MM.1S (cell line): ENCODE results near the gene PPP1R3A.

Experiments used
- DNase-seq: peaks from one replicate; pipeline ENCODE4 v3.0.0-alpha.2; 2015
- H2AFZ ChIP-seq: fragments of 300-600 bp; sonication (generic); 2 replicates; pipeline ENCODE4 v1.6.0; 2016; ENCODE audit warnings: antibody characterized with exemption, low read length
- H3F3A ChIP-seq: fragments of 300-600 bp; sonication (generic); 2 replicates; pipeline ENCODE4 v1.6.1; 2016; ENCODE audit warnings: mild to moderate bottlenecking, antibody characterized with exemption, low read length, moderate library complexity, mixed read lengths; ENCODE audit not compliant: insufficient read depth
- H3K27ac ChIP-seq: fragments of 300-600 bp; sonication (generic); 2 replicates; pipeline ENCODE4 v1.5.1; 2016; ENCODE audit warnings: mild to moderate bottlenecking, low read length
- H3K27me3 ChIP-seq: fragments of 300-600 bp; sonication (generic); replicated peaks from 2 replicates; pipeline ENCODE4 v1.6.0; 2016; ENCODE audit warnings: low read length; ENCODE audit not compliant: insufficient read depth
- H3K36me3 ChIP-seq: fragments of 300-600 bp; sonication (generic); replicated peaks from 2 replicates; pipeline ENCODE4 v1.6.1; 2016; ENCODE audit warnings: mild to moderate bottlenecking, low read length, mixed read lengths; ENCODE audit not compliant: insufficient read depth
- H3K4me1 ChIP-seq: fragments of 300-600 bp; sonication (generic); 2 replicates; pipeline ENCODE4 v1.6.1; 2016; ENCODE audit warnings: low read length, mixed read lengths
- H3K4me2 ChIP-seq: fragments of 300-600 bp; sonication (generic); 2 replicates; pipeline ENCODE4 v1.6.0; 2016; ENCODE audit warnings: low read depth, low read length
- H3K4me3 ChIP-seq: fragments of 300-600 bp; sonication (generic); 2 replicates; pipeline ENCODE4 v1.5.1; 2016; ENCODE audit warnings: low read length, mixed read lengths
- H3K79me2 ChIP-seq: fragments of 300-600 bp; sonication (generic); 2 replicates; pipeline ENCODE4 v1.6.1; 2016; ENCODE audit warnings: mixed run types, low read length, mixed read lengths
- H3K9ac ChIP-seq: fragments of 300-600 bp; sonication (generic); 2 replicates; pipeline ENCODE4 v1.6.1; 2016; ENCODE audit warnings: low read length, mixed read lengths
- H3K9me2 ChIP-seq: fragments of 300-600 bp; sonication (generic); replicated peaks from 2 replicates; pipeline ENCODE4 v1.6.1; 2016; ENCODE audit warnings: mild to moderate bottlenecking, low read length, mixed read lengths; ENCODE audit not compliant: insufficient read depth
- H3K9me3 ChIP-seq: fragments of 300-600 bp; sonication (generic); replicated peaks from 2 replicates; pipeline ENCODE4 v1.6.1; 2016; ENCODE audit warnings: mild to moderate bottlenecking, low read length, mixed read lengths; ENCODE audit not compliant: insufficient read depth
- H4K20me1 ChIP-seq: fragments of 300-600 bp; sonication (generic); 2 replicates; pipeline ENCODE4 v1.6.1; 2016; ENCODE audit warnings: mild to moderate bottlenecking, low read length, moderate library complexity, mixed read lengths; ENCODE audit not compliant: insufficient read depth
- CTCF ChIP-seq: fragments of 300-600 bp; sonication (generic); IDR thresholded peaks from 2 replicates; pipeline ENCODE4 v1.5.1; 2016; ENCODE audit warnings: antibody characterized with exemption, low read length, mixed read lengths
- EZH2 ChIP-seq: fragments of 300-600 bp; sonication (generic); optimal IDR thresholded peaks from 2 replicates; pipeline ENCODE3; 2017; ENCODE audit warnings: low read depth, mild to moderate bottlenecking, antibody characterized with exemption, low read length, mixed read lengths
- EZH2phosphoT487 ChIP-seq: fragments of 300-600 bp; sonication (generic); IDR thresholded peaks from 2 replicates; pipeline ENCODE4 v1.6.1; 2018; ENCODE audit warnings: antibody characterized with exemption, low read length

Gene PPP1R3A

GRCh38 chr7:113955157-113955556, 36.3 kb upstream of the PPP1R3A start:
- Histone ChIP-seq H3K9ac (no peak overlapping the region), H3K4me3 (no peak overlapping the region), H3K4me2 (no peak overlapping the region), H3K36me3 (no peaks in the 10 kb centered on the region), H2AFZ (no peak overlapping the region), H3K4me1 (no peaks in the 10 kb centered on the region), H4K20me1 (no peaks in the 10 kb centered on the region), H3K79me2 (no peaks in the 10 kb centered on the region), H3F3A (no peaks in the 10 kb centered on the region), H3K9me2 (no peaks in the 10 kb centered on the region), H3K27me3 (no peaks in the 10 kb centered on the region), H3K27ac (no peak overlapping the region), H3K9me3 (no peaks in the 10 kb centered on the region)
- no peak for DNase-seq
- TF ChIP-seq EZH2phosphoT487 (no peak), CTCF (no peak), EZH2 (no peak)

- Histone ChIP-seq H3K4me2 (no peak overlapping the region), H4K20me1 (no peaks in the 10 kb centered on the region), H3F3A (no peaks in the 10 kb centered on the region), H3K4me1 (no peaks in the 10 kb centered on the region), H3K9ac (no peak overlapping the region), H3K79me2 (no peaks in the 10 kb centered on the region), H3K27me3 (no peaks in the 10 kb centered on the region), H3K27ac (no peak overlapping the region), H2AFZ (no peak overlapping the region), H3K9me3 (no peaks in the 10 kb centered on the region), H3K4me3 (no peak overlapping the region), H3K9me2 (no peaks in the 10 kb centered on the region), H3K36me3 (no peaks in the 10 kb centered on the region)
- TF ChIP-seq CTCF (no peak), EZH2 (no peak), EZH2phosphoT487 (no peak)
- no peak for DNase-seq
Measured at GRCh38 chr7:113953553-113953952, 34.7 kb upstream of the PPP1R3A start.

- H3K9me3 ChIP-seq = no peaks in the 10 kb centered on the region
- H3K36me3 ChIP-seq = no peaks in the 10 kb centered on the region
- H3K9ac ChIP-seq = no peak overlapping the region
- H4K20me1 ChIP-seq = no peaks in the 10 kb centered on the region
- H3K4me3 ChIP-seq = no peak overlapping the region
- DNase-seq = no peak
- no peaks in the 10 kb centered on the region for H3K4me1 ChIP-seq
- no peak for TF ChIP-seq EZH2phosphoT487
- TF ChIP-seq EZH2 = no peak
- TF ChIP-seq CTCF = no peak
- H2AFZ ChIP-seq = no peak overlapping the region
- H3K79me2 ChIP-seq = no peaks in the 10 kb centered on the region
- no peaks in the 10 kb centered on the region for H3K27me3 ChIP-seq
- H3K27ac ChIP-seq = no peak overlapping the region
- H3K9me2 ChIP-seq = no peaks in the 10 kb centered on the region
- no peak overlapping the region for H3K4me2 ChIP-seq
- no peaks in the 10 kb centered on the region for H3F3A ChIP-seq
Measured at GRCh38 chr7:113945018-113945938, 26.5 kb upstream of the PPP1R3A start.
